Measurements from ENCODE around the gene RAB28.

DNA sequence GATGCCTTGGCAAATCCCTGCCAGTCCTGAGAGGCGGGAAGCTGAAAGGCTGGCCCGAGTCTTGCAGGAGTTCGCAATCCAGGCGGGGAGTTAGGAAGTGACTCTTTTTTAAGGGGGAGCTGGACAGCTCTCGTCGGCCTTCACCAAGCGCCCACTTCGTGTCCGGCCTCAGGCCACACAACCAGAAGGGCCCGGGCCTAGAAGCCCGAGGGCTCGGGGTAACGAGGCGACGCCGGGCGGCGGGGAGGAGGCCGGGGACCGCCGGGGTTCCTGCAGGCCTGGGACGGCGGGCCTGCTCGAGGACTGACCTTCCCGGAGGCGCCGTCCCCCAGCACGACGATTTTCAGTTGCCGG is 395 bp downstream of the RAB28 start:
- no peak for TF ChIP-seq ZNF274 (IDR thresholded peaks at IDR 0.05; ENCODE audit: low read depth, low read length)
- TF ChIP-seq, protein P1, sequence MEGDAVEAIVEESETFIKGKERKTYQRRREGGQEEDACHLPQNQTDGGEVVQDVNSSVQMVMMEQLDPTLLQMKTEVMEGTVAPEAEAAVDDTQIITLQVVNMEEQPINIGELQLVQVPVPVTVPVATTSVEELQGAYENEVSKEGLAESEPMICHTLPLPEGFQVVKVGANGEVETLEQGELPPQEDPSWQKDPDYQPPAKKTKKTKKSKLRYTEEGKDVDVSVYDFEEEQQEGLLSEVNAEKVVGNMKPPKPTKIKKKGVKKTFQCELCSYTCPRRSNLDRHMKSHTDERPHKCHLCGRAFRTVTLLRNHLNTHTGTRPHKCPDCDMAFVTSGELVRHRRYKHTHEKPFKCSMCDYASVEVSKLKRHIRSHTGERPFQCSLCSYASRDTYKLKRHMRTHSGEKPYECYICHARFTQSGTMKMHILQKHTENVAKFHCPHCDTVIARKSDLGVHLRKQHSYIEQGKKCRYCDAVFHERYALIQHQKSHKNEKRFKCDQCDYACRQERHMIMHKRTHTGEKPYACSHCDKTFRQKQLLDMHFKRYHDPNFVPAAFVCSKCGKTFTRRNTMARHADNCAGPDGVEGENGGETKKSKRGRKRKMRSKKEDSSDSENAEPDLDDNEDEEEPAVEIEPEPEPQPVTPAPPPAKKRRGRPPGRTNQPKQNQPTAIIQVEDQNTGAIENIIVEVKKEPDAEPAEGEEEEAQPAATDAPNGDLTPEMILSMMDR (IDR thresholded peaks at IDR 0.05 in 2 of 3, conservative IDR thresholded peaks at IDR 0.05 in 1 of 3; ENCODE audit: borderline replicate concordance in 1 of 3, insufficient read depth in 1 of 3, low read depth in 2 of 3, low read length in 2 of 3): no peak
- TF ChIP-seq YY1 (IDR thresholded peaks at IDR 0.05; ENCODE audit: extremely low read depth, insufficient replicate concordance, low read depth, low read length): no peak
- no peak for TF ChIP-seq POLR2A (IDR thresholded peaks at IDR 0.05; ENCODE audit: borderline replicate concordance, extremely low read depth, insufficient read depth, insufficient read length)
- TF ChIP-seq, protein P2, sequence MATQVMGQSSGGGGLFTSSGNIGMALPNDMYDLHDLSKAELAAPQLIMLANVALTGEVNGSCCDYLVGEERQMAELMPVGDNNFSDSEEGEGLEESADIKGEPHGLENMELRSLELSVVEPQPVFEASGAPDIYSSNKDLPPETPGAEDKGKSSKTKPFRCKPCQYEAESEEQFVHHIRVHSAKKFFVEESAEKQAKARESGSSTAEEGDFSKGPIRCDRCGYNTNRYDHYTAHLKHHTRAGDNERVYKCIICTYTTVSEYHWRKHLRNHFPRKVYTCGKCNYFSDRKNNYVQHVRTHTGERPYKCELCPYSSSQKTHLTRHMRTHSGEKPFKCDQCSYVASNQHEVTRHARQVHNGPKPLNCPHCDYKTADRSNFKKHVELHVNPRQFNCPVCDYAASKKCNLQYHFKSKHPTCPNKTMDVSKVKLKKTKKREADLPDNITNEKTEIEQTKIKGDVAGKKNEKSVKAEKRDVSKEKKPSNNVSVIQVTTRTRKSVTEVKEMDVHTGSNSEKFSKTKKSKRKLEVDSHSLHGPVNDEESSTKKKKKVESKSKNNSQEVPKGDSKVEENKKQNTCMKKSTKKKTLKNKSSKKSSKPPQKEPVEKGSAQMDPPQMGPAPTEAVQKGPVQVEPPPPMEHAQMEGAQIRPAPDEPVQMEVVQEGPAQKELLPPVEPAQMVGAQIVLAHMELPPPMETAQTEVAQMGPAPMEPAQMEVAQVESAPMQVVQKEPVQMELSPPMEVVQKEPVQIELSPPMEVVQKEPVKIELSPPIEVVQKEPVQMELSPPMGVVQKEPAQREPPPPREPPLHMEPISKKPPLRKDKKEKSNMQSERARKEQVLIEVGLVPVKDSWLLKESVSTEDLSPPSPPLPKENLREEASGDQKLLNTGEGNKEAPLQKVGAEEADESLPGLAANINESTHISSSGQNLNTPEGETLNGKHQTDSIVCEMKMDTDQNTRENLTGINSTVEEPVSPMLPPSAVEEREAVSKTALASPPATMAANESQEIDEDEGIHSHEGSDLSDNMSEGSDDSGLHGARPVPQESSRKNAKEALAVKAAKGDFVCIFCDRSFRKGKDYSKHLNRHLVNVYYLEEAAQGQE (IDR thresholded peaks at IDR 0.05; ENCODE audit: low read depth): peak; percentile 17; the same call in 1 of the 2 replicates
- TF ChIP-seq CBX3 (IDR thresholded peaks at IDR 0.05; ENCODE audit: low read depth): no peak

Measured in HCT116 (cell line).